OCI-LY3 (cell line): ENCODE measurements around the gene IQCE.

ENCODE experiments used
- CTCF ChIP-seq: fragments of 200-600, 300-600 bp; sonication (generic); IDR thresholded peaks from 2 replicates; pipeline ENCODE4 v1.5.1; 2014; ENCODE audit warnings: antibody characterized with exemption, low read length, low read depth
- EZH2phosphoT487 ChIP-seq: fragments of 200-600 bp; shearing (Covaris generic); IDR thresholded peaks from 2 replicates; pipeline ENCODE4 v1.6.1; 2018; ENCODE audit warnings: antibody characterized with exemption, mixed run types, low read depth

- TF ChIP-seq CTCF (no peak), EZH2phosphoT487 (no peak)
These were observed 57.9 kb downstream of the IQCE start for GRCh38 chr7:2616387-2617324.
